Measurements from ENCODE around the gene P4HB. TPM values are rescaled to one million over a fixed set of nuclear protein-coding genes. Genes with fewer than 3 reads are reported as not detected.

The P4HB gene
- total RNA-seq (2022) (750 and 777 TPM in 2 replicates), Bru-seq, nascent RNA (percentile 84 among the genes with signal in this experiment), BruChase-seq, experiment 1, labeled RNA remaining after a 6-hour chase (percentile 97 among the genes with signal in this experiment), BruChase-seq, experiment 2, labeled RNA remaining after a 2-hour chase (percentile 93 among the genes with signal in this experiment)
- long read RNA-seq, transcript P4HB-210 (5 exons, 765 nt), result minor isoform, 6 of 897 reads
- long read RNA-seq, transcript P4HB-215 (3 exons, 493 nt), result minor isoform, 6 of 897 reads
- long read RNA-seq, transcript P4HB-208 (2 exons, 914 nt), result minor isoform, 7 of 897 reads
- long read RNA-seq, transcript P4HB-201 (11 exons, 2,603 nt), result major isoform, 737 of 897 reads
- long read RNA-seq, partial matches to known transcripts, result 57 of 897 reads
- long read RNA-seq, other reads (novel, unspliced or antisense), result 81 of 897 reads

- DNase-seq, result peak; percentile 27
- Mint-ChIP-seq H3K27ac (ENCODE audit: unreplicated experiment) (peak within 1 kb of the TSS; percentile 96), H3K36me3 (ENCODE audit: insufficient read depth, unreplicated experiment) (peaks cover 95% of the 10 kb centered on the region), H3K27me3 (ENCODE audit: unreplicated experiment) (no peaks in the 10 kb centered on the region), H3K9me3 (ENCODE audit: low read depth, unreplicated experiment) (no peaks in the 10 kb centered on the region), H3K4me3 (ENCODE audit: low read depth, unreplicated experiment) (peak within 1 kb of the TSS; percentile 99), H3K4me1 (ENCODE audit: low read depth, unreplicated experiment) (peaks cover 20% of the 10 kb centered on the region)
- BruUV-seq (replicated peaks), result no TSS peak
- intact Hi-C loops (cut with micrococcal nuclease; ENCODE audit: unreplicated experiment), result no loop called here
- CTCF ChIA-PET, result interaction anchor here (0.6 kb wide), 1 partner anchor 11 kb away, joined by 3 read pairs; no protein-coding TSS in a partner anchor
- TF ChIP-seq CTCF (IDR thresholded peaks at IDR 0.05; ENCODE audit: unreplicated experiment), result no peak
Measured at GRCh38 chr17:81859906-81860755, at the start of gene P4HB. TSS of gene P4HB (minus strand) at chr17:81860535. CDS start at chr17:81860471, 64 bp downstream.

- BruUV-seq (replicated peaks), result no TSS peak
- Mint-ChIP-seq H3K27me3 (ENCODE audit: unreplicated experiment) (no peaks in the 10 kb centered on the region), H3K4me1 (ENCODE audit: low read depth, unreplicated experiment) (peaks cover 28% of the 10 kb centered on the region), H3K9me3 (ENCODE audit: low read depth, unreplicated experiment) (no peaks in the 10 kb centered on the region), H3K4me3 (ENCODE audit: low read depth, unreplicated experiment) (peak overlapping the region; percentile 78), H3K27ac (ENCODE audit: unreplicated experiment) (no peak overlapping the region), H3K36me3 (ENCODE audit: insufficient read depth, unreplicated experiment) (peaks cover 48% of the 10 kb centered on the region)
- DNase-seq, result no peak
- intact Hi-C loops (cut with micrococcal nuclease; ENCODE audit: unreplicated experiment), result no loop called here
- no peak for TF ChIP-seq CTCF (IDR thresholded peaks at IDR 0.05; ENCODE audit: unreplicated experiment)
- CTCF ChIA-PET, result no interaction called here
Measured at GRCh38 chr17:81909231-81909630, 48.9 kb upstream of the P4HB start.

- H3K36me3 Mint-ChIP-seq (ENCODE audit: insufficient read depth, unreplicated experiment), result peaks cover 50% of the 10 kb centered on the region
- H3K4me1 Mint-ChIP-seq (ENCODE audit: low read depth, unreplicated experiment), result peaks cover 28% of the 10 kb centered on the region
- no peaks in the 10 kb centered on the region for H3K9me3 Mint-ChIP-seq (ENCODE audit: low read depth, unreplicated experiment)
- intact Hi-C loops (cut with micrococcal nuclease; ENCODE audit: unreplicated experiment), result no loop called here
- no TSS peak for BruUV-seq (replicated peaks)
- TF ChIP-seq CTCF (IDR thresholded peaks at IDR 0.05; ENCODE audit: unreplicated experiment), result no peak
- CTCF ChIA-PET, result no interaction called here
- no peak for DNase-seq
- H3K4me3 Mint-ChIP-seq (ENCODE audit: low read depth, unreplicated experiment), result no peak overlapping the region
- no peak overlapping the region for H3K27ac Mint-ChIP-seq (ENCODE audit: unreplicated experiment)
- H3K27me3 Mint-ChIP-seq (ENCODE audit: unreplicated experiment), result no peaks in the 10 kb centered on the region
Measured at GRCh38 chr17:81908793-81909192, 48.5 kb upstream of the P4HB start.

GRCh38 chr17:81907219-81908145 lies 47.1 kb upstream of the P4HB start:
- no peak overlapping the region for H3K27ac Mint-ChIP-seq (ENCODE audit: unreplicated experiment)
- no TSS peak for BruUV-seq (replicated peaks)
- no peak overlapping the region for H3K4me3 Mint-ChIP-seq (ENCODE audit: low read depth, unreplicated experiment)
- no peak for TF ChIP-seq CTCF (IDR thresholded peaks at IDR 0.05; ENCODE audit: unreplicated experiment)
- H3K9me3 Mint-ChIP-seq (ENCODE audit: low read depth, unreplicated experiment), result no peaks in the 10 kb centered on the region
- H3K4me1 Mint-ChIP-seq (ENCODE audit: low read depth, unreplicated experiment), result peaks cover 17% of the 10 kb centered on the region
- H3K27me3 Mint-ChIP-seq (ENCODE audit: unreplicated experiment), result no peaks in the 10 kb centered on the region
- intact Hi-C loops (cut with micrococcal nuclease; ENCODE audit: unreplicated experiment), result no loop called here
- no peak for DNase-seq
- H3K36me3 Mint-ChIP-seq (ENCODE audit: insufficient read depth, unreplicated experiment), result peaks cover 47% of the 10 kb centered on the region
- CTCF ChIA-PET, result no interaction called here
